GM19452 (cell line): ENCODE data around the gene CLASRP.
A peak's percentile ranks its signal among the peaks of the same experiment; 100 is the strongest.

Experiments used
- ATAC-seq: cut with Tn5 transposase; IDR thresholded peaks from one replicate; pipeline ENCODE4 v1.9.1; 2021; ENCODE audit not compliant: unreplicated experiment

Gene CLASRP

GRCh38 chr19:45059258-45059965 lies 20.6 kb downstream of the CLASRP start:
- ATAC-seq: peak; percentile 63

- ATAC-seq: no peak
Observed at GRCh38 chr19:45061965-45062364, 23.1 kb downstream of the CLASRP start.

GRCh38 chr19:45063851-45064801 lies 25.3 kb downstream of the CLASRP start:
- no peak for ATAC-seq

GRCh38 chr19:45066921-45067661 lies 28.2 kb downstream of the CLASRP start:
- ATAC-seq: no peak

GRCh38 chr19:45068041-45068440 lies 29.2 kb downstream of the CLASRP start:
- no peak for ATAC-seq

GRCh38 chr19:45069056-45069455 lies 30.2 kb downstream of the CLASRP start:
- no peak for ATAC-seq

- no peak for ATAC-seq
Observed at GRCh38 chr19:45070214-45070613, 31.4 kb downstream of the CLASRP start.

GRCh38 chr19:45070861-45071544 lies 32.2 kb downstream of the CLASRP start:
- no peak for ATAC-seq

- no peak for ATAC-seq
Observed at GRCh38 chr19:45071545-45071938, 32.7 kb downstream of the CLASRP start.

GRCh38 chr19:45071969-45072790 lies 33.3 kb downstream of the CLASRP start:
- ATAC-seq: no peak

GRCh38 chr19:45074744-45075300 lies 36.0 kb downstream of the CLASRP start:
- ATAC-seq: no peak

GRCh38 chr19:45075301-45076028 lies 36.6 kb downstream of the CLASRP start:
- ATAC-seq: peak; percentile 51

GRCh38 chr19:45076029-45076850 lies 37.4 kb downstream of the CLASRP start, which contains the start of gene ZNF296:
ZNF296 (minus strand) TSS chr19:45076478; CDS start chr19:45076373, 105 bp downstream.
- ATAC-seq: peak; percentile 51

GRCh38 chr19:45076851-45077730 lies 38.2 kb downstream of the CLASRP start:
- no peak for ATAC-seq

GRCh38 chr19:45078390-45079062 lies 39.7 kb downstream of the CLASRP start:
- no peak for ATAC-seq
